ENCODE results near the gene KY. TPM values are rescaled to one million over a fixed set of nuclear protein-coding genes. Genes with fewer than 3 reads are reported as not detected.
"Not testable (repeated sequence)": the region's sequence is repeated elsewhere in the genome, so short reads cannot be mapped to it uniquely, and the experiment has no call there.

The KY gene
- polyA plus RNA-seq, 2 of the 4 experiments (the other 2 are of a cell fraction): 0.04 to 0.05 TPM

GRCh38 chr3:134576831-134577230, 74.0 kb downstream of the KY start:
- FAIRE-seq: no peak
- ATAC-seq: no peak
- no peak overlapping the region for H3K27ac ChIP-seq
- H3K9me3 ChIP-seq: no peaks in the 10 kb centered on the region
- CTCF ChIA-PET: no interaction called here
- H3K4me3 ChIP-seq: no peak overlapping the region
- TF ChIP-seq TFCP2L1 (CRISPR knock-in tag; IDR thresholded peaks at IDR 0.05) (no peak), JUNB (IDR thresholded peaks at IDR 0.05) (no peak), CEBPB (IDR thresholded peaks at IDR 0.05) (no peak), BCL3 (IDR thresholded peaks at IDR 0.05) (no peak), NPAS2 (CRISPR knock-in tag; IDR thresholded peaks at IDR 0.05; ENCODE audit: borderline replicate concordance) (no peak), POLR2AphosphoS2 (conservative IDR thresholded peaks at IDR 0.05; ENCODE audit: low read length) (no peak)
- no peak for DNase-seq (ENCODE audit: low read depth in 1 of 2, low spot score in 1 of 2)
- POLR2A ChIA-PET: no interaction called here
- 90% methylated on average over 3 of the region's 3 CpGs for WGBS (ENCODE audit: missing lambda C conversion rate)
- H3K4me2 ChIP-seq: no peak overlapping the region
- no peaks in the 10 kb centered on the region for H3K4me1 ChIP-seq

- 76% methylated on average over 6 of the region's 6 CpGs for WGBS (ENCODE audit: missing lambda C conversion rate)
- TF ChIP-seq ESRRA (IDR thresholded peaks at IDR 0.05; ENCODE audit: borderline replicate concordance, low read length) (no peak), ZFP36 (IDR thresholded peaks at IDR 0.05; ENCODE audit: borderline replicate concordance, partially characterized antibody) (no peak), CEBPB (IDR thresholded peaks at IDR 0.05) (no peak), USF2 (IDR thresholded peaks at IDR 0.05) (no peak)
- TF ChIP-seq, protein P1, sequence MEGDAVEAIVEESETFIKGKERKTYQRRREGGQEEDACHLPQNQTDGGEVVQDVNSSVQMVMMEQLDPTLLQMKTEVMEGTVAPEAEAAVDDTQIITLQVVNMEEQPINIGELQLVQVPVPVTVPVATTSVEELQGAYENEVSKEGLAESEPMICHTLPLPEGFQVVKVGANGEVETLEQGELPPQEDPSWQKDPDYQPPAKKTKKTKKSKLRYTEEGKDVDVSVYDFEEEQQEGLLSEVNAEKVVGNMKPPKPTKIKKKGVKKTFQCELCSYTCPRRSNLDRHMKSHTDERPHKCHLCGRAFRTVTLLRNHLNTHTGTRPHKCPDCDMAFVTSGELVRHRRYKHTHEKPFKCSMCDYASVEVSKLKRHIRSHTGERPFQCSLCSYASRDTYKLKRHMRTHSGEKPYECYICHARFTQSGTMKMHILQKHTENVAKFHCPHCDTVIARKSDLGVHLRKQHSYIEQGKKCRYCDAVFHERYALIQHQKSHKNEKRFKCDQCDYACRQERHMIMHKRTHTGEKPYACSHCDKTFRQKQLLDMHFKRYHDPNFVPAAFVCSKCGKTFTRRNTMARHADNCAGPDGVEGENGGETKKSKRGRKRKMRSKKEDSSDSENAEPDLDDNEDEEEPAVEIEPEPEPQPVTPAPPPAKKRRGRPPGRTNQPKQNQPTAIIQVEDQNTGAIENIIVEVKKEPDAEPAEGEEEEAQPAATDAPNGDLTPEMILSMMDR (IDR thresholded peaks at IDR 0.05): no peak
- TF ChIP-seq, protein P2, sequence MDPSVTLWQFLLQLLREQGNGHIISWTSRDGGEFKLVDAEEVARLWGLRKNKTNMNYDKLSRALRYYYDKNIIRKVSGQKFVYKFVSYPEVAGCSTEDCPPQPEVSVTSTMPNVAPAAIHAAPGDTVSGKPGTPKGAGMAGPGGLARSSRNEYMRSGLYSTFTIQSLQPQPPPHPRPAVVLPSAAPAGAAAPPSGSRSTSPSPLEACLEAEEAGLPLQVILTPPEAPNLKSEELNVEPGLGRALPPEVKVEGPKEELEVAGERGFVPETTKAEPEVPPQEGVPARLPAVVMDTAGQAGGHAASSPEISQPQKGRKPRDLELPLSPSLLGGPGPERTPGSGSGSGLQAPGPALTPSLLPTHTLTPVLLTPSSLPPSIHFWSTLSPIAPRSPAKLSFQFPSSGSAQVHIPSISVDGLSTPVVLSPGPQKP (IDR thresholded peaks at IDR 0.05; ENCODE audit: low read depth, low read length): no peak
- Histone ChIP-seq H3K27ac (no peak overlapping the region), H3K9me3 (no peaks in the 10 kb centered on the region), H3K4me3 (no peak overlapping the region), H3K4me2 (no peak overlapping the region), H3K4me1 (no peaks in the 10 kb centered on the region)
- ChIA-PET CTCF (no interaction called here), POLR2A (no interaction called here)
- DNase-seq (ENCODE audit: low read depth in 1 of 2, low spot score in 1 of 2): no peak
- no peak for ATAC-seq
- FAIRE-seq: no peak
Observed at GRCh38 chr3:134576426-134576825, 74.4 kb downstream of the KY start.

- H3K4me2 ChIP-seq; DNase-seq (ENCODE audit: low read depth in 1 of 2, low spot score in 1 of 2); CTCF ChIA-PET; H3K4me1 ChIP-seq; H3K9me3 ChIP-seq; FAIRE-seq; POLR2A ChIA-PET; ATAC-seq; H3K4me3 ChIP-seq; H3K27ac ChIP-seq: not testable (repeated sequence)
- TF ChIP-seq ZFP36 (IDR thresholded peaks at IDR 0.05; ENCODE audit: borderline replicate concordance, partially characterized antibody): peak; percentile 69
- WGBS (ENCODE audit: missing lambda C conversion rate): 16% methylated on average over 2 of the region's 2 CpGs
Observed at GRCh38 chr3:134569899-134570298, 80.9 kb downstream of the KY start.

DNA sequence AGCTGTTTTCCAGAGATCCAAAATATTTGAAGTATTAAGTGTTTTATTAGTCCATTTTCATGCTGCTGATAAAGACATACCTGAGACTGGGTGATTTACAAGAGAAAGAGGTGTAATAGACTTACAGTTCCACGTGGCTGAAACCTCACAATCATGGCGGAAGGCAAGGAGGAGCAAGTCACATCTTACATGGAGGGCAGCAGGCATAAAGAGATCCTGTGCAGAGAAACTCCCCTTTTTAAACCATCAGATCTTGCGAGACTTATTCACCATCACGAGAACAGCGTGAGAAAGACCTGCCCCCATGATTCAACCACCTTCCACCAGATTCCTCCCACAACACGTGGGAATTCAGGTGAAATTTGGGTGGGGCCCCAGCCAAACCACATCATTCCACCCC, 82.0 kb downstream of the KY start:
- WGBS (ENCODE audit: missing lambda C conversion rate): 50% methylated on average over 6 of the region's 6 CpGs
- Histone ChIP-seq H3K4me1 (no peaks in the 10 kb centered on the region), H3K9me3 (no peaks in the 10 kb centered on the region), H3K27ac (no peak overlapping the region), H3K4me2 (no peak overlapping the region), H3K4me3 (no peak overlapping the region)
- no peak for DNase-seq (ENCODE audit: low read depth in 1 of 2, low spot score in 1 of 2)
- ATAC-seq: no peak
- ChIA-PET POLR2A (no interaction called here), CTCF (no interaction called here)
- TF ChIP-seq ZC3H11A (IDR thresholded peaks at IDR 0.05) (no peak), BCL3 (IDR thresholded peaks at IDR 0.05) (no peak), PHF8 (IDR thresholded peaks at IDR 0.05; ENCODE audit: borderline replicate concordance, low read depth) (no peak), GATA3 (IDR thresholded peaks at IDR 0.05; ENCODE audit: borderline replicate concordance) (no peak), CHD2 (IDR thresholded peaks at IDR 0.05; ENCODE audit: low read length, partially characterized antibody) (no peak), FOXS1 (CRISPR knock-in tag; IDR thresholded peaks at IDR 0.05) (no peak), MYC (IDR thresholded peaks at IDR 0.05; ENCODE audit: borderline replicate concordance, low read length) (no peak), ZFP36 (IDR thresholded peaks at IDR 0.05; ENCODE audit: borderline replicate concordance, partially characterized antibody) (no peak), RFX5 (IDR thresholded peaks at IDR 0.05) (no peak)
- FAIRE-seq: no peak
